OCI-LY7 (cell line): ENCODE measurements around the gene CMA1. TPM values are rescaled to one million over a fixed set of nuclear protein-coding genes. Genes with fewer than 3 reads are reported as not detected.

ENCODE experiments used
- BruUV-seq: library from RNA; stranded (reverse); fragments of 400-500 nt; replicated peaks from 2 replicates; lab custom pipeline; 2021; lab: Mats Ljungman, UMichigan
- CTCF ChIA-PET: fragments of 300-600 bp; sonication (Branson Sonifier 250); formaldehyde crosslinking; loops from one replicate; lab custom pipeline; 2022; ENCODE audit warnings: antibody characterized with exemption; ENCODE audit not compliant: unreplicated experiment; lab: Charles Lee
- POLR2A ChIA-PET: fragments of 300-600 bp; sonication (Branson Sonifier 250); formaldehyde crosslinking; loops from one replicate; lab custom pipeline; 2022; ENCODE audit warnings: antibody characterized with exemption; lab: Charles Lee
- DNase-seq: peaks from one replicate; pipeline ENCODE4 v3.0.0-alpha.2; 2015; ENCODE audit warnings: low spot score
- H2AFZ ChIP-seq: fragments of 200-600 bp; sonication (generic), shearing (Covaris generic); 2 replicates; pipeline ENCODE4 v1.6.1; 2014; ENCODE audit warnings: mild to moderate bottlenecking, antibody characterized with exemption, low read length, moderate library complexity
- H3K27ac ChIP-seq: fragments of 200-600 bp; sonication (generic); 2 replicates; pipeline ENCODE4 v1.5.1; 2014; ENCODE audit warnings: mixed run types, low read depth, mild to moderate bottlenecking, moderate library complexity, low read length, inconsistent platforms; ENCODE audit not compliant: poor library complexity, severe bottlenecking
- H3K36me3 ChIP-seq: fragments of 200-600 bp; sonication (generic); 2 replicates; pipeline ENCODE4 v1.6.1; 2014; ENCODE audit warnings: mild to moderate bottlenecking, antibody characterized with exemption, low read length, moderate library complexity, mixed read lengths; ENCODE audit not compliant: insufficient read depth
- H3K4me1 ChIP-seq: fragments of 200-600 bp; sonication (generic); 2 replicates; pipeline ENCODE4 v1.5.1; 2014; ENCODE audit warnings: mild to moderate bottlenecking, low read length; ENCODE audit not compliant: insufficient read depth, poor library complexity, severe bottlenecking
- H3K4me2 ChIP-seq: fragments of 200-600 bp; sonication (generic); 2 replicates; pipeline ENCODE4 v1.6.1; 2014; ENCODE audit warnings: mild to moderate bottlenecking, low read length
- H3K4me3 ChIP-seq: fragments of 200-600 bp; sonication (generic); 2 replicates; pipeline ENCODE4 v1.5.1; 2014; ENCODE audit warnings: mild to moderate bottlenecking, low read depth, low read length; ENCODE audit not compliant: poor library complexity, severe bottlenecking
- H3K79me2 ChIP-seq: fragments of 200-600 bp; sonication (generic); 2 replicates; pipeline ENCODE4 v1.6.1; 2016; ENCODE audit warnings: low read depth, mild to moderate bottlenecking, low read length, moderate library complexity, mixed read lengths; ENCODE audit not compliant: insufficient read depth
- H3K9me2 ChIP-seq: fragments of 200-600 bp; sonication (generic); 2 replicates; pipeline ENCODE4 v1.6.1; 2016; ENCODE audit warnings: mild to moderate bottlenecking, low read length, mixed read lengths; ENCODE audit not compliant: insufficient read depth
- H3K9me3 ChIP-seq: fragments of 200-600 bp; sonication (generic); 2 replicates; pipeline ENCODE4 v1.6.1; 2014; ENCODE audit warnings: mild to moderate bottlenecking, mixed run types, low read length, mixed read lengths
- H4K20me1 ChIP-seq: fragments of 200-600 bp; sonication (generic); 2 replicates; pipeline ENCODE4 v1.6.1; 2014; ENCODE audit warnings: mild to moderate bottlenecking, antibody characterized with exemption, low read length, moderate library complexity, mixed read lengths; ENCODE audit not compliant: insufficient read depth
- EZH2phosphoT487 ChIP-seq: fragments of 200-600 bp; sonication (generic); IDR thresholded peaks from 2 replicates; pipeline ENCODE4 v1.6.1; 2018; ENCODE audit warnings: low read depth, borderline replicate concordance, mild to moderate bottlenecking, mixed run types, antibody characterized with exemption, low read length, moderate library complexity, mixed read lengths
- intact Hi-C: fragments of 100-400 bp; cut with micrococcal nuclease; formaldehyde crosslinking; loops from one replicate; pipeline ENCODE4 v1.10.0; 2022; ENCODE audit not compliant: unreplicated experiment
- total RNA-seq, 2 experiments: library from RNA; depleted of rRNA in 1 of 2; stranded (reverse); fragments of >200 nt in 1 of 2; shearing (Covaris generic) in 1 of 2; gene quantifications; 2 replicates each; pipeline ENCODE4 v1.2.3, GENCODE V29; 2014 to 2022
- TF ChIP-seq, protein P1 (sequence below): fragments of 200-600 bp; sonication (generic); conservative IDR thresholded peaks from 2 replicates; pipeline ENCODE4 v1.5.1; 2014; ENCODE audit warnings: mild to moderate bottlenecking, antibody characterized with exemption, low read length, moderate library complexity, mixed read lengths

CMA1 gene
- total RNA-seq, 2 experiments from 2014 or later, result not detected

DNA sequence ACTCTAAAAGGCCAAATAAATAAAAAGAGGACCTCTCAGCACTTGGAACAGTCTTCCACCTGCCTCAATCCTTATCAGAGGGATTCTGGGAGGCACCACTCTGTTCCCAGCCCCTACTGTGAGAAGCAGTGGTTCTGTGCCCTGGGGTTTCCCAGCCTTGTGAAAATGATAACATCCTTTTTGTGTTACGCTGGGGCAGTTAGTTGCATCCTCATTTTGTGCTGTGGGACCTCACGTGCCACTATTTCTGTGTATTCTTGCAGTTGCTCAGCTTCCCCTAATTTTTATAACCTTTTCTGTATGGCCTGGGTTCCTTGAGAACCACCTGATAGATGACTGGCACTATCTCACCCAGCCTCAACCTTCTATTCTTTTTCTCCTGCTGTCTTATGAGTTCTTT, 10.8 kb upstream of the CMA1 start:
- H3K4me1 ChIP-seq, result no peaks in the 10 kb centered on the region
- H3K9me2 ChIP-seq, result no peaks in the 10 kb centered on the region
- H3K27ac ChIP-seq, result no peak overlapping the region
- CTCF ChIA-PET, result no interaction called here
- H3K36me3 ChIP-seq, result no peaks in the 10 kb centered on the region
- no TSS peak for BruUV-seq
- intact Hi-C loops, result no loop called here
- H2AFZ ChIP-seq, result no peak overlapping the region
- TF ChIP-seq EZH2phosphoT487, result no peak
- TF ChIP-seq, protein P1, sequence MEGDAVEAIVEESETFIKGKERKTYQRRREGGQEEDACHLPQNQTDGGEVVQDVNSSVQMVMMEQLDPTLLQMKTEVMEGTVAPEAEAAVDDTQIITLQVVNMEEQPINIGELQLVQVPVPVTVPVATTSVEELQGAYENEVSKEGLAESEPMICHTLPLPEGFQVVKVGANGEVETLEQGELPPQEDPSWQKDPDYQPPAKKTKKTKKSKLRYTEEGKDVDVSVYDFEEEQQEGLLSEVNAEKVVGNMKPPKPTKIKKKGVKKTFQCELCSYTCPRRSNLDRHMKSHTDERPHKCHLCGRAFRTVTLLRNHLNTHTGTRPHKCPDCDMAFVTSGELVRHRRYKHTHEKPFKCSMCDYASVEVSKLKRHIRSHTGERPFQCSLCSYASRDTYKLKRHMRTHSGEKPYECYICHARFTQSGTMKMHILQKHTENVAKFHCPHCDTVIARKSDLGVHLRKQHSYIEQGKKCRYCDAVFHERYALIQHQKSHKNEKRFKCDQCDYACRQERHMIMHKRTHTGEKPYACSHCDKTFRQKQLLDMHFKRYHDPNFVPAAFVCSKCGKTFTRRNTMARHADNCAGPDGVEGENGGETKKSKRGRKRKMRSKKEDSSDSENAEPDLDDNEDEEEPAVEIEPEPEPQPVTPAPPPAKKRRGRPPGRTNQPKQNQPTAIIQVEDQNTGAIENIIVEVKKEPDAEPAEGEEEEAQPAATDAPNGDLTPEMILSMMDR, result no peak
- no peak for DNase-seq
- H4K20me1 ChIP-seq, result no peaks in the 10 kb centered on the region
- no peaks in the 10 kb centered on the region for H3K9me3 ChIP-seq
- H3K4me3 ChIP-seq, result no peak overlapping the region
- POLR2A ChIA-PET, result no interaction called here
- H3K4me2 ChIP-seq, result no peak overlapping the region
- no peaks in the 10 kb centered on the region for H3K79me2 ChIP-seq

DNA sequence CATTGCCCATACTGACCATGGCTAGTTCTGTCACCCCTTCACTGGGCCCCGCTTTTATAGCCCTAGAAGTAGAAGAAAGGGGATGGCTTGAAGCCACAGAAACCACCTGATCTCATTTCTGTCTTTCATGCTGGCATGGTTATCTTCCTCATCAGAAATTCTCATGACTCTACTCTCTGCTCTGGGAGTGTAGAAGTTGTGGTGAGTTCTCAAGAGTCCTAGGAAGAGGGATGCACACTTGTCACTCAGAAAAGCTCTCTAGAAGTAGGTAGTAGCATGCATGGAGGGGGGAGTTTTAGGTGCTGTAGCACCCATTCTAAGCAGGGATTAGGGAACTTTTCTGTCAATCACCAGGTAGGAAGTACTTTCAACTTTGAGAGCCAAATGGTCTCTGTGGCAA, 6.1 kb upstream of the CMA1 start:
- intact Hi-C loops, result no loop called here
- no peak overlapping the region for H2AFZ ChIP-seq
- H3K4me2 ChIP-seq, result no peak overlapping the region
- BruUV-seq, result no TSS peak
- no peak for DNase-seq
- no peaks in the 10 kb centered on the region for H3K36me3 ChIP-seq
- H3K9me3 ChIP-seq, result no peaks in the 10 kb centered on the region
- no peak overlapping the region for H3K4me3 ChIP-seq
- POLR2A ChIA-PET, result no interaction called here
- no peaks in the 10 kb centered on the region for H4K20me1 ChIP-seq
- no peaks in the 10 kb centered on the region for H3K9me2 ChIP-seq
- CTCF ChIA-PET, result no interaction called here
- H3K4me1 ChIP-seq, result no peaks in the 10 kb centered on the region
- H3K79me2 ChIP-seq, result no peaks in the 10 kb centered on the region
- TF ChIP-seq EZH2phosphoT487, result no peak
- TF ChIP-seq, protein P1, result no peak
- no peak overlapping the region for H3K27ac ChIP-seq

DNA sequence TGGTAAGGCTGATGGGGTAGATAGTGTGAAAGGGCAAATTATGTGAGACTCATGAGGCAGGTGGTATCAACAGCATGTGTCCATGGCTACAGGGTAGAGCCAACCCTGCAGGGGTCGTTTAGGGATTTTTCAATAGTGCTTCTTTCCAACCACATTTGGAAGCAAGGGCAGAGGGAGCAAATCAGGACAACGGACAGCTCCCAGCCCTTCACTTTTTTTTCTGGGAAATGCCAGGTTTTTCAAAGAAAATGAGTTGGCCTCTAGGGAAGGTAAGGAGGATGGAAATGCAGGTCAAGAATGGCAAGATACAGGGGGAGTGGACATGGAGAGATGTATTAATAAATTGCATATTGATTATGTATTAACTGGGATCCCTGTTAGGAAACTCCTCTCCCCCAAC, 4.9 kb upstream of the CMA1 start:
- Histone ChIP-seq H3K4me2 (no peak overlapping the region), H3K9me3 (no peaks in the 10 kb centered on the region), H3K79me2 (no peaks in the 10 kb centered on the region), H3K9me2 (no peaks in the 10 kb centered on the region), H4K20me1 (no peaks in the 10 kb centered on the region), H3K4me3 (no peak overlapping the region), H3K36me3 (no peaks in the 10 kb centered on the region), H3K27ac (no peak overlapping the region), H2AFZ (no peak overlapping the region), H3K4me1 (no peaks in the 10 kb centered on the region)
- no peak for TF ChIP-seq EZH2phosphoT487
- TF ChIP-seq, protein P1, result no peak
- BruUV-seq, result no TSS peak
- ChIA-PET CTCF (no interaction called here), POLR2A (no interaction called here)
- no peak for DNase-seq
- intact Hi-C loops, result no loop called here
